GM18870 (cell line): ENCODE results near the gene PSTK.

ENCODE experiments used
- ATAC-seq: cut with Tn5 transposase; IDR thresholded peaks from one replicate; pipeline ENCODE4 v1.9.1; 2021; ENCODE audit warnings: moderate library complexity; ENCODE audit not compliant: unreplicated experiment

PSTK gene

DNA sequence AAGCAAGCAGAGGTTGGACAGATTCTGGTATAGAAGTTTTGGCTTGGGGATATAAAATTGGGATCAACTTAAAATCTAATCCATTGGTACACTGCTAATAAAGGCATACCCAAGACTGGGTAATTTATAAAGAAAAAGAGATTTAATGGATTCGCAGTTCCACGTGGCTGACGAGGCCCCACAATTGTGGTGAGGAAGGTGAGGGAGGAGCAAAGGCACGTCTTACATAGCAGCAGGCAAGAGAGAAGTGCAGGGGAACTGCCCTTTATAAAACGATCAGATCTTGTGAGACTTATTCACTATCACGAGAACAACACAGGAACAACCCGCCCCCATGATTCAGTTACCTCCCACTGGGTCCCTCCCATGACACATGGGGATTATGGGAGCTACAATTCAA lies 38.3 kb downstream of the PSTK start:
- ATAC-seq = no peak

DNA sequence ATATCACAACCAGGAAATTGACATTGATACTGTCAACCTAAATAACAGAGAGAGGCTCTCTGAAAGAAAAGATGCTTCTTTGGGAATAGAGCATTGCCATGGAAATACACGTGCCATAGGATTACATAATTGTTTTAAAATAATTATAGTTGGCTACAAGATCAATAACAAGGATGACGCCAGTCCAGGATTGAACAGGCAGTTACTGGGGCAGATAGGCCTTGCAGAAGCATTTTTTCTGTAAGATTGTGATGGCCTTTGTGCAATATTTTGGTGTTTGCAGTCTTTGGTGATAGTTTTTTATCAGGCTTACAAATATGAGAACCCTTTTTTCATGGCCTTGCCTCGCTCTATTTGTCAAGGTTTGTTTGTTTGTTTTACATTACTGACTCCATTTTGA lies 39.1 kb downstream of the PSTK start:
- ATAC-seq = no peak

DNA sequence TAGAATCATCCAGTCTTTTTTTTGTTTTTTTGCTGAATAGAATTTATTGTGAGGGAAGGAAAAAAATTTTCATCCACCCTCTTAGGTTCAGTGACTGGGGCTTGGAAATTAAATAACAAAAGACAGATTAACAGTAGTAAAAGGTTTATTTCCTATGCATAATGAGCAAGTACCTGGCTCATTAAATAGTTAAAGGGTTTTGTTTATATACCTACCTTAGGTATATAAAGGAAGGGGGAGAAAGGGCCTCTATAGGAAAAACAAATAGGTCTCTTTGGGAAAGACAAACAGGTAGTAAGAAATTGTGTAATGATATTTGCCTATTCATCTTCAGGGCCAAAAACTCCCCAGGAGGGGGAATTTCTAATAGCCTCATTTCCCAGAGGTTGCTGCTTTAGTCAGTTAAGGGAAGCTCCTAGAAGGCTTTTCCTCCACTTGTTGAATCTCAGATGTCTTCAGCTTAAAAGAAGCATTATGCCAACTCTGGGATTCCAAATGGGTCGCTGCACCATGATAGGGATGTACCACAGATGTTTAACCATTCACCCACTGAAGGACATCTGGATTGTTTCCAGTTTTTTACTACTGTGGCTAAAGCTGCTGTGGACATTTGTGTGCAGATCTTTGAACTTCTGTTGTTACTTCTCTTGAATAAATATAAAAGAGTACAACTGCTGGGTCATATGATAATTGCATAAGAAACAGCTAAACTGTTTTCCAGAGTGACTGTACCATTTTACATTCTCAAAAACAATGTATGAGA lies 39.9 kb downstream of the PSTK start:
- ATAC-seq = no peak

DNA sequence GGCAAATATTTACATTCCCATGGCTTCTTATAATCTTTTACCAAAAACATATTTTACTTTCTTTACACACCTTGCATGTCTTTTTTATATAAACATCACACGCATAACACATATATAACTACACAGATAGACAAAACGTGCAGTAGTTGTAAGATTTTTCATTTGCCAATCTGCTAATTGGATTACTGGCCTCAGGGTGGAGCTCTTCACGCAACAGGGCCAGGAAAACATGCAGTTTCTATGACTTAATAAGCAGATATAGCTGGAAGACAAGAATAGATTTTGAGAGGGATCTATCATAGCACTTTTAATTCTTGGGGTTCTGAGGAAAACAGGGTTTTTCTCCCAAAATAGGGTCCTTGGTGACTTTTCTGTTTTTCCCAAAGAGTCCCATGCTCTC lies 41.3 kb downstream of the PSTK start:
- no peak for ATAC-seq

DNA sequence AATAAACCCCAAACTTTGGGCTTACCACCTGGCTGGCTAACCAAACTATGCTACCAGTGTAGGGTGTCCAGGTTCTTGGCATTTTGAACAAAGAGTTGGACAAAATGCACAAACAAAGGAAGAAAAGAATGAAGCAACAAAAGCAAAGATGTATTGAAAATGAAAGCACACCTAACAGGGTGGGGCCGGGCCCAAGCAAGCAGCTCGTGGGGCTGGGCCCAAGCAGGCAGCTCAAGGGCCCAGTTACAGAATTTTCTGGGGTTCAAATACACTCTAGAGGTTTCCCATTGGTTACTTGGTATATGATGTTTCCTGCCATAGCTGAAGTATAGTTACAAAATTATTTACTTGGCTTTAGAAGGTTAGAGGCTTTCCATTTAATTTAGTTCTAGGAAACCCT lies 44.3 kb downstream of the PSTK start:
- no peak for ATAC-seq

DNA sequence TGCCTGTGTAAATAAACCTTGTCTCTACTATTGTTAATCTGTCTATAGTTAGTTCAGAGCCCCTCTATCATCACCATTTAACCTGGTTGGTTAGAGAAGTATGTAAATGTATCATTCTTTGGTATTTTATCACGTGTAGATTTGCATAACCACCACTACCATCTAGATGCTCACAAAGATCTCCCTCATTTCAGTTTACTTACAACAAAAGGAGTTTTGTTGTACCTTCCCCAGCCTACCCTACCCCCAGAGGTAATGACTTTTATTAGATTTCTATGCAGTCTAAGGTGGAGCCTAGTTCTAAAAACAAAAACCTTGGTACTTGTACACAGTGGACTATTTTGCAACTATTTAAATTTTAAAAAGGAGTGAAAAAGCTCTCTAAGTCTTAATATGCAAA lies 46.1 kb downstream of the PSTK start:
- ATAC-seq = no peak

DNA sequence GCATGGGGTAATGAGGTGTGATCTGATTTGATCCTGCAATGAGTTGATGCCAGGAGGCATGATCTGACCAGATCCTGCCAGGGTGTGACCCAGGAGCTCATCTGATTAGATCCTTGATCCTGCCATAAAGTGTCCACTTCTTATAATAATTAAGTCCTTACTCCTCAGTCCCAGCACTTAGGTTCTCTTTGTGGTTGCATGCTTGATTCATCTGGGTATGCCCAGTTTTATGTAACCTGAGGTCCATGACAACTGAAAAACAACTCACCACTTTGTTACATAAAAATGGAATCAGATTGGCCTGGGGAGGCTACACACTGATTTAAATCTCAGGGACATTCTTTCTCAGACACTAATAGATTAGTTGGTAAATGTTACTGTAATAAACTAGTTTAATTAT lies 47.7 kb downstream of the PSTK start:
- no peak for ATAC-seq

DNA sequence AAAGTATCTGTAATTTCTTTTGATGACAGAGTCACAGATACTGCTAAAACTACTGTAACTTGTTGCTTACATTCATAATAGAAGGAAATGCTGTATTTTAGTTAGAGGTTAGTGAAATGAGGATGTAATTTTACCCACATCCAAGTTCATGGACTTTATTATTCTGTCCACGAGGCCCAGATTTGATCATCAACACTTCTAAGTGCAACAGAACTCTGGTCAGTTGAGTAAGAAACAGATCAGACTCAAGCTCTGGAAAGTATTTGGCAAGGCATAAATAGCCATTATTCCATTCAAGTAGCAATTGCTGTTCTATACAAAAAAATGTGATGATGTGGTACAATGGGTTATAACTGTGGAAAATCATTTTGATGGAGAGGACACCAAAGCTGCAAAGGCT lies 50.9 kb downstream of the PSTK start:
- no peak for ATAC-seq

DNA sequence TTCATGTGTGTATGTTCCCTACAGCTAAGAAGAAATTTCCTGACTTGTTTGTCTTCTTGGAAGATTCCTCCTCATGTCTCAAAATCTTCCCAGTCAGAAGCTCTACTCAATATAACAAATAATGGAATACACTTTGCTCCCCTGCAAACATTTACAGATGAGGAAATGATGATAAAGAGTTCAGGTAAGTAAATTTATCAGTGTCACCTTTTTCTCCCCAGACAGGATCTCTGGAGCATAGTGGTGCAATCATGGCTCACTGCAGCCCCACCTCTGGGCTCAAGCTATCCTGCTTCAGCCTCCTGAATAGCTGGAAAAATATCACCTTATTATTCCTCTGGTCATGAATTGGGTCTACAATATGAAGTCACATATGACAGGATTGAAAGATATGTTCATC lies 54.1 kb downstream of the PSTK start:
- ATAC-seq = no peak

DNA sequence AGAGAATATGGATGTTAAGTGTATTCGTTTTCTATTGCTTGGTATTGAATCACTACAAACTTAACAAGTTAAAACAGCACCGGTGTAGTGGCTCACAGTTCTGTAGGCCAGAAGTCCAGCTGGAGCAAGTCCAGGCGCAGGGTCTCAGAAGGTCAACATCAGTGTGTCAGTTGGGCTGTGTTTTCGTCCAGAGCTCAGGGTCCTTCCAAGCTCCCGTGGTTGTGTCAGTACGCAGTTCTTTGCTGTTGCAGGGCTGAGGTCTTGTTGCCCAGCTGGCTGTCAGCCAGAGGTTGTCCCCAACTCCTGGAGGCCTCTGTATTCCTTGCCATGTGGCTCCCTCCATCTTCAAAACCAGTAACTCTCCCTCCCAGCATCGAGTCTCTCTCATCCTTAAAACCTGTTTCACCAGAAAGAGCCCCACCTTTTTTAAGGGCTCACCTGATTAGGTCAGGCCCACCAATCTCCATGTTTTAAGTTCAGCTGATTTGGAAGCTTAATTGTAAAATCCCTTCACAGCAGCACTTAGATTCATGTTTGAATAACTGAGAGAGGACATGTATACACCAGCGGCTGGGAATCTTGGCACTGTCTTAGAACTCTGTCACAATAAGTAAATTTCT lies 55.4 kb downstream of the PSTK start:
- ATAC-seq = no peak

DNA sequence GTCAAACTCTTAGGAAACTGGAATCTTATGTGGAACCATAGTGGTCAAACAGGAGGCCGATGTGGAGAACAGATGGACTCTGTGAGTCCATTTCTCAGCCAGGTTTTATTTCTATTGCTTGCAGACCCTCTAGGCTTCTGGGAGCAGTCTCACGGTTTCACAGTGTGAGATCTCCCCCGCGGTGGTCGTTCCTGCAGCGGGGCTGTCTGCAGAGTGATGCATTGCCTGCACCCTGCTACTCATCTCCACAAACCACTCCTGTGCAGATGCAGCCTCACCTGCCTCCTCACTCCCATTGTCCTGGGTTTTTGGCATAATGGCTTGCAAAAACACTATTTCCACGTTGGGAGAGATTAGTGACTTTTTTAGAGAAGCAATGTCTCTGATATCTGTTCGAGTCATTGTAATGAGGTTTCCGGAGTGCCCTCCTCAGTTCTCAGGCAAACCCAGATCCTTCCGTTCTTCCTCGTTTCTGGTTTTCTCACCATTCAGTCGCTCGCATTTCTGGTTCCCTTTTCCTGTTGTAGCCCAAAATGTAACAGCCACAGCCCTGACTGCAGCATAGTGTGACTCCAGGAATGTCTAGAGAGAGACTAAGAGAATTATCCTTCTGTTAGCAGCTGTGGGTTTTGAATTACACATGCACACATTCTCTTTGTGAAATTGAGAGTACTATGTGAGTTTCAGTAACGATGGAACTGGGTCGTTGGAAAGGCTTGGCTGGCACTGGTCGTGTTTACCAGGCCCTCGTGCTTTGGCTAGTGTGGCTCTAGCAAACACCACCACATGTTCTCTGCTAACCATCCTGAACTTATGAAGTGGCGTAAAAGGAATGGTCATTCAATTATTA lies 58.8 kb downstream of the PSTK start:
- ATAC-seq = no peak

DNA sequence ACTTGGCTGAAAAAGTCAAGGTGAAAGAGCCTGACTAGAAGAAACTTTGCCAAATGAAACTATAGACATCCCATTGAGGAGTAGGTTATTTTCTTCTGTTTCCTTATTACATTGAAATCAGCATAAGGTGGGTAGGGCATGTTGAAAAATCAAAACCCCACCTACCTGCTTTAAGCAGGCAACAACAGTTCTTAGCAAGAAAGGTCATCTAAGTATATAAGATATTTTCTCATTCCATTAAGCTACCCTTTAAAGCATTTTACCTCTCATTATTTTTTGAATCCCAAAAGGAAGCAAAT lies 59.4 kb downstream of the PSTK start:
- no peak for ATAC-seq
